GM12801 (cell line): ENCODE measurements around the gene PPP4C.

Experiments
- CTCF ChIP-seq: IDR thresholded peaks from one replicate; pipeline ENCODE4 v1.5.1; 2011; ENCODE audit warnings: control low read depth; ENCODE audit not compliant: insufficient read length; ENCODE audit errors: extremely low read depth

PPP4C gene

GRCh38 chr16:30031477-30031918 lies 44.3 kb upstream of the PPP4C start:
- TF ChIP-seq CTCF, result no peak

- no peak for TF ChIP-seq CTCF
Measured at GRCh38 chr16:30032083-30032819, 43.5 kb upstream of the PPP4C start.

- no peak for TF ChIP-seq CTCF
Measured at GRCh38 chr16:30033270-30033669, 42.5 kb upstream of the PPP4C start.

GRCh38 chr16:30040221-30040620 lies 35.6 kb upstream of the PPP4C start:
- TF ChIP-seq CTCF, result no peak

- TF ChIP-seq CTCF, result no peak
Measured at GRCh38 chr16:30041841-30042240, 34.0 kb upstream of the PPP4C start.

GRCh38 chr16:30046178-30046577 lies 29.6 kb upstream of the PPP4C start:
- no peak for TF ChIP-seq CTCF

- TF ChIP-seq CTCF, result no peak
Measured at GRCh38 chr16:30046588-30046987, 29.2 kb upstream of the PPP4C start.
